ENCODE data around the gene WDR5. TPM values are rescaled to one million over a fixed set of nuclear protein-coding genes. Genes with fewer than 3 reads are reported as not detected.

WDR5 gene
- total and polyA plus RNA-seq, 10 of the 15 experiments (the other 5 are each of a cell fraction or from before 2014, with no cell fraction given) = 1.4 to 43.7 (median 33.2) TPM

DNA sequence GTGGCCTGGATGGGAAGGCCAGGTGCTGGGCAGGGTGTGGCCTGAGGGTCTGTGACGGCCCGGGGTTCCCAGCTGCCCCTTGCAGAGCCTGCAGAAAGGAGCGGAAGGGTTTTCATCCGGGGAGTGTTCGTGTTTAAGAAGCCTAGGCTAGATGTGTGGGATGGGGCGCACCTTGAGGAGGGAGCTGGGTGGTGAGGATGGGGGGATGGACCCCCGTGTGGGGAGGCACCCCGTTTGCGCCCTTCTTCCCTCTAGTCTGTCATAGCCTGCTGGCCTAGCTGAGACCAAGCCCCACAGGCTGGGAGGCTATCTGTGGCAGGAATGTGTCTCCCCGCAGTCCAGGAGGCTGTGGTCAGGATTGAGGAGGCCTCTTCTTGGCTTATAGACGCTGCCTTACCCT is 16.6 kb downstream of the WDR5 start:
- no peak overlapping the region for H3K27ac ChIP-seq (ENCODE audit: control insufficient read depth, insufficient read depth)
- no peak overlapping the region for H2AFZ ChIP-seq (ENCODE audit: control insufficient read depth, low read depth, low read length)
- H3K27me3 ChIP-seq (replicated peaks in 1 of 2; ENCODE audit: control insufficient read depth in 2 of 2, insufficient read depth in 2 of 2, low read length in 1 of 2) = no peaks in the 10 kb centered on the region
- intact Hi-C loops (cut with micrococcal nuclease; ENCODE audit: unreplicated experiment) (no loop called here), in situ Hi-C loops (cut with MboI) (no loop called here)
- ChIA-PET SMC1A (ENCODE audit: uncharacterized antibody, unreplicated experiment) (no interaction called here), CTCF (no interaction called here), POLR2A (no interaction called here), RAD21 (ENCODE audit: unreplicated experiment) (no interaction called here)
- WGBS (ENCODE audit: insufficient coverage, insufficient replicate concordance, low lambda C conversion rate, missing lambda C conversion rate) = 90% methylated on average over 9 of the region's 11 CpGs
- DNase-seq (ENCODE audit: low read depth, low spot score) = no peak
- H3K79me2 ChIP-seq (ENCODE audit: control insufficient read depth, insufficient read depth, low read length) = no peaks in the 10 kb centered on the region
- H3K9me3 ChIP-seq (replicated peaks; ENCODE audit: control insufficient read depth, insufficient read depth, low read length) = no peaks in the 10 kb centered on the region
- no peaks in the 10 kb centered on the region for H4K20me1 ChIP-seq (ENCODE audit: control insufficient read depth, insufficient read depth)
- H3K4me3 ChIP-seq = no peak overlapping the region
- H3K36me3 ChIP-seq (ENCODE audit: control insufficient read depth in 2 of 2, insufficient read depth in 2 of 2, low read length in 1 of 2) = peaks cover 28 to 56% of the 10 kb centered on the region in 2 experiments; a peak in 3 of 4 replicates
- H3K4me1 ChIP-seq (ENCODE audit: control insufficient read depth, insufficient read depth, low read length) = peaks cover 12% of the 10 kb centered on the region
- no peak for FAIRE-seq
- no peak for ATAC-seq
- TF ChIP-seq CBX5 (IDR thresholded peaks at IDR 0.05; ENCODE audit: low read depth) (no peak), GATAD2B (conservative IDR thresholded peaks at IDR 0.05; ENCODE audit: low read depth) (no peak)
- H3K4me2 ChIP-seq (ENCODE audit: control insufficient read depth, insufficient read depth) = no peak overlapping the region
- BruUV-seq (replicated peaks) = no TSS peak
- H3K9ac ChIP-seq (ENCODE audit: control insufficient read depth, insufficient read depth, low read length) = no peak overlapping the region

DNA sequence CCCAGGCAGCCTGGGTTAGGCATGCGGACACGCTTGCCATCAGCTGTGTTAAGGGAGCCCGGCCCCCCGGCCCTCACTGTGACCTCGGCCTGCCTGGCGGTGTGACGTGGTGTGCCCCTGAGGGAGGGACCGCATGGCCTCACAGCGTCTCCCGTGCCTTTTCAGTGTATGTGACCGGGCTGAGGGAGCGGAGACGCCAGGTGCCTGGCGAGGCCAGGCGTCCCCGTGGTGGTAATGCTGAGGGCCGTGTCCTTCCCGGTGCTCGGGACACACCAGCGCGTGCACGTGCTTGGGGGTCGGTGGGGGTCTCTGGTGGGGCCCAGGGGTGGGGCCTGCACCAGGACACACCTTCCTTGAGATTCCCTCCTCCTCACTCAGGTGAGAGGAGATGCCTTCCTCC is 17.6 kb downstream of the WDR5 start:
- Histone ChIP-seq H3K4me1 (ENCODE audit: control insufficient read depth, insufficient read depth, low read length) (peaks cover 12% of the 10 kb centered on the region), H2AFZ (ENCODE audit: control insufficient read depth, low read depth, low read length) (no peak overlapping the region), H3K79me2 (ENCODE audit: control insufficient read depth, insufficient read depth, low read length) (no peaks in the 10 kb centered on the region), H3K36me3 (ENCODE audit: control insufficient read depth in 2 of 2, insufficient read depth in 2 of 2, low read length in 1 of 2) (peaks cover 27 to 59% of the 10 kb centered on the region in 2 experiments; a peak in 3 of 4 replicates), H3K4me3 (no peak overlapping the region), H3K27ac (ENCODE audit: control insufficient read depth, insufficient read depth) (no peak overlapping the region), H3K9me3 (replicated peaks; ENCODE audit: control insufficient read depth, insufficient read depth, low read length) (no peaks in the 10 kb centered on the region), H4K20me1 (ENCODE audit: control insufficient read depth, insufficient read depth) (no peaks in the 10 kb centered on the region), H3K27me3 (replicated peaks in 1 of 2; ENCODE audit: control insufficient read depth in 2 of 2, insufficient read depth in 2 of 2, low read length in 1 of 2) (no peaks in the 10 kb centered on the region), H3K4me2 (ENCODE audit: control insufficient read depth, insufficient read depth) (no peak overlapping the region), H3K9ac (ENCODE audit: control insufficient read depth, insufficient read depth, low read length) (no peak overlapping the region)
- ChIA-PET SMC1A (ENCODE audit: uncharacterized antibody, unreplicated experiment) (no interaction called here), POLR2A (no interaction called here), RAD21 (ENCODE audit: unreplicated experiment) (no interaction called here), CTCF (no interaction called here)
- FAIRE-seq (no peak), DNase-seq (ENCODE audit: low read depth, low spot score) (no peak), ATAC-seq (no peak)
- intact Hi-C loops (cut with micrococcal nuclease; ENCODE audit: unreplicated experiment) = no loop called here
- in situ Hi-C loops (cut with MboI) = no loop called here
- no TSS peak for BruUV-seq (replicated peaks)
- over 99% methylated on average over 11 of the region's 23 CpGs for WGBS (ENCODE audit: insufficient coverage, insufficient replicate concordance, low lambda C conversion rate, missing lambda C conversion rate)
- TF ChIP-seq SREBF1 (IDR thresholded peaks at IDR 0.05; ENCODE audit: low read length) = no peak
- TF ChIP-seq, protein P1, sequence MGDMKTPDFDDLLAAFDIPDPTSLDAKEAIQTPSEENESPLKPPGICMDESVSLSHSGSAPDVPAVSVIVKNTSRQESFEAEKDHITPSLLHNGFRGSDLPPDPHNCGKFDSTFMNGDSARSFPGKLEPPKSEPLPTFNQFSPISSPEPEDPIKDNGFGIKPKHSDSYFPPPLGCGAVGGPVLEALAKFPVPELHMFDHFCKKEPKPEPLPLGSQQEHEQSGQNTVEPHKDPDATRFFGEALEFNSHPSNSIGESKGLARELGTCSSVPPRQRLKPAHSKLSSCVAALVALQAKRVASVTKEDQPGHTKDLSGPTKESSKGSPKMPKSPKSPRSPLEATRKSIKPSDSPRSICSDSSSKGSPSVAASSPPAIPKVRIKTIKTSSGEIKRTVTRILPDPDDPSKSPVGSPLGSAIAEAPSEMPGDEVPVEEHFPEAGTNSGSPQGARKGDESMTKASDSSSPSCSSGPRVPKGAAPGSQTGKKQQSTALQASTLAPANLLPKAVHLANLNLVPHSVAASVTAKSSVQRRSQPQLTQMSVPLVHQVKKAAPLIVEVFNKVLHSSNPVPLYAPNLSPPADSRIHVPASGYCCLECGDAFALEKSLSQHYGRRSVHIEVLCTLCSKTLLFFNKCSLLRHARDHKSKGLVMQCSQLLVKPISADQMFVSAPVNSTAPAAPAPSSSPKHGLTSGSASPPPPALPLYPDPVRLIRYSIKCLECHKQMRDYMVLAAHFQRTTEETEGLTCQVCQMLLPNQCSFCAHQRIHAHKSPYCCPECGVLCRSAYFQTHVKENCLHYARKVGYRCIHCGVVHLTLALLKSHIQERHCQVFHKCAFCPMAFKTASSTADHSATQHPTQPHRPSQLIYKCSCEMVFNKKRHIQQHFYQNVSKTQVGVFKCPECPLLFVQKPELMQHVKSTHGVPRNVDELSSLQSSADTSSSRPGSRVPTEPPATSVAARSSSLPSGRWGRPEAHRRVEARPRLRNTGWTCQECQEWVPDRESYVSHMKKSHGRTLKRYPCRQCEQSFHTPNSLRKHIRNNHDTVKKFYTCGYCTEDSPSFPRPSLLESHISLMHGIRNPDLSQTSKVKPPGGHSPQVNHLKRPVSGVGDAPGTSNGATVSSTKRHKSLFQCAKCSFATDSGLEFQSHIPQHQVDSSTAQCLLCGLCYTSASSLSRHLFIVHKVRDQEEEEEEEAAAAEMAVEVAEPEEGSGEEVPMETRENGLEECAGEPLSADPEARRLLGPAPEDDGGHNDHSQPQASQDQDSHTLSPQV (IDR thresholded peaks at IDR 0.05) = no peak
- no peak for TF ChIP-seq HDAC2 (IDR thresholded peaks at IDR 0.05)
- TF ChIP-seq ZNF274 (IDR thresholded peaks at IDR 0.05; ENCODE audit: insufficient read depth, insufficient read length) = no peak
- no peak for TF ChIP-seq SRF (IDR thresholded peaks at IDR 0.05; ENCODE audit: low read depth in 2 of 2, low read length in 2 of 2)
- TF ChIP-seq EGR1 (IDR thresholded peaks at IDR 0.05; ENCODE audit: borderline replicate concordance in 1 of 2, low read depth in 2 of 2, low read length in 2 of 2) = no peak
- TF ChIP-seq ZSCAN29 (IDR thresholded peaks at IDR 0.05) = no peak
- no peak for TF ChIP-seq ZNF622 (IDR thresholded peaks at IDR 0.05)
- TF ChIP-seq ZNF217 (IDR thresholded peaks at IDR 0.05) = no peak
- TF ChIP-seq TCF7 (IDR thresholded peaks at IDR 0.05; ENCODE audit: borderline replicate concordance) = no peak

Measured in GM12878 (cell line).